DMS114 treated with DMSO at 0.1 percent for 48 hours (cell line): ENCODE measurements around the gene U2AF2.

Experiments used
- DNase-seq: peaks from one replicate; lab custom pipeline; 2025; ENCODE audit not compliant: unreplicated experiment; lab: John Stamatoyannopoulos, UW

The U2AF2 gene

DNA sequence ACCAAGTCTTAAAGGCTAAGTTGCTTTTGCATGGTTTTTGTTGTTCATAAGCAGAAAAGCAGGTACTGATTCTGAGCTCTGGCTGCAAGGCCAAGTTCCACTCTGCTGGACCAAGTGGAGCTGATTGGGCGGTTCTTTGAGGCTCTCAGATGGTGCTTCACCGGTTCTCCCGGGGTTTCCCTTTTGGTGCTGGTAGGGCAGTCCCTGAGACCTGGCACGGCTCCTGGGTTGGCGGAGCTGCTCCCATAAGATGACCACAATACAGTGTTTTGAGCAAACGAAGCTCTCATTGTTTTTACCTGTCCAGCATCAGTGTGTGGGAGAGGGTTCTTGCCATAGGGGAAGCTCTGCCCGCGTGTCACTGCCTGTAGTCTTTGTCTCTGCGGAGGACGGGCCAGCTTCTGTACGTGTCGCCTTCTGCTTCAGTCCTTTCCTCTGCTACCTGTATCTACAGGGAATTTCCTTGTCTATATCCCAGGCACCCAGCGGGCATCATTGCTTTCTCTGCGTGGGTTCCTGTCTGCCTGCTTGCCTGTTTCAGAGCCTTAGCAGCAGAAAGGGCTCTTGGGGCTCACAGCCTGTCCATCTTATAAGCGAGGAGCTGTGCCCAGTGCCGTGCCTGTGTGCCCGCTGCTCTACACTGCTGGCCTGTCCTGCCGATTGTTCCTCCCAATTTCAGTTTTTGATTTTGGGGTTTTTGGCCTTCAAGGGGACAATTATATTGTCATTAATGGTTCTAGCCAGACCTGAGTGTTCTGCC lies 2.3 kb downstream of the U2AF2 start:
- no peak for DNase-seq

- DNase-seq = no peak
Measured at GRCh38 chr19:55658846-55659459, 4.1 kb downstream of the U2AF2 start.

DNA sequence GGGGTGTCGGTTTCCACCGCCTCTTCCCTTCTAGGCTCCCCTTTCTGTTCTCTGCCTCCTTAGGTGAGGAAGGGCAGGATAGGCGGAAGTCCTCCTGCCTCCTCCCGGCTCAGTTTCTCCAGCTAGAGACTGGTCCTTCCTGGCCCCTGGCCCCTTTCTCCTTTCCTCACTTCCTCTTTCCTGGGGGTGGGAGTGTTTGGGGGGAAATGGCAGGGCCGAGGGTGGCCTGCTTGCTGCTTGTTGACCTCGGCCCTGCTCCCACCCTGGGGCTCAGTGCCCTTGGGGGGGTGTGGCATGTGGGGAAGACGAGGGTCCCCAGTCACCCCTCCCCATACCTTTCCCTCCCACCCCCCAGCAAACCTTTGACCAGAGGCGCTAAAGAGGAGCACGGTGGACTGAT lies 5.0 kb downstream of the U2AF2 start:
- no peak for DNase-seq

DNA sequence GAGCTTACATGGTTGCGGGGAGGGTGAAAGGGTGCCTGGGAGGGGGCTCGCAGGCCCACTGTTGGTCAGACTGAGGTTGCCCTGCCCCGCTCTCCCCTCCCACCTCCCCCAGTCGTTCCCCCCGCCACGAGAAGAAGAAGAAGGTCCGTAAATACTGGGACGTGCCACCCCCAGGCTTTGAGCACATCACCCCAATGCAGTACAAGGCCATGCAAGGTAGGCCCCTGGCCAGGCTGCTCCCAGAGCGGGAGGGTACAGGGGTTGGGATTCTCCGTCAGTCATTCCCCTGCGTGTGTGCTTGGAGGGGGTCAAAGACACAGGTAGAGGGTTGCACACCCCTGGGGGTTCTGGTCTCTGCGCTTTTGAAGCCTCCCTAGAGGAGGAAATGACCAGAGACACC lies 5.6 kb downstream of the U2AF2 start:
- DNase-seq = no peak

DNA sequence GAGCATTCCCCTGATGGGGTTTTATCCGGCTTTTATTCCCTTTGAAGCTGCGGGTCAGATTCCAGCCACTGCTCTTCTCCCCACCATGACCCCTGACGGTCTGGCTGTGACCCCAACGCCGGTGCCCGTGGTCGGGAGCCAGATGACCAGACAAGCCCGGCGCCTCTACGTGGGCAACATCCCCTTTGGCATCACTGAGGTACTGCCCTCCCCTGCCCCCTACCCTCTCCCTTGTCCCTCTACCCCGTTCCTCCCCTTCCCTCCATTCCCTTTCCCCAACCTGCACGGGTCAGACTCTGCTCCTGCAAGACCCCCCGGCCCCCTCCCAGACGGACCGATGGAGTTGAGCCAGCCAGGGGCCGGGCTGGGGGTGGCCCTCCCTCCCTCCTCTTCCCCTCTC lies 6.2 kb downstream of the U2AF2 start:
- DNase-seq = no peak

DNA sequence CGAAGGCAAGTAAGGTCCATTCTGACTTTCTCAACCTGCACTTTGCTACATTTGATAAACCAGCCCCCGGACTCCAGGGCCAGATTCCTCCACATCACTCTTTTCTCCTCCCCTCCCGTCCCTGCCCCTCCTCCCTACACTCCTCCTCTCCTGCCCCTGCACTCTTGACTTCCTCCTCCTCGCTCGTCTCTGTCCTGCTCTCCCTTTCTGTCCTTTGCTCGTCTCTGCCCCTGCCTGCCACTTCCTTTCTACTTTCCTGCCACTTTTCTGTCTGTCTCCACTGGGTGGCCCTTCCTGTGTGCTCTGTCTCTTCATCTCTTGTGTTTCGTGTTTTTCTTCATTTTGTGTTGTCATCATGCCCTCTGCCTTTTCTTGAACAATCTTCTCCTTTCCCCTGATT lies 7.0 kb downstream of the U2AF2 start:
- DNase-seq = no peak

DNA sequence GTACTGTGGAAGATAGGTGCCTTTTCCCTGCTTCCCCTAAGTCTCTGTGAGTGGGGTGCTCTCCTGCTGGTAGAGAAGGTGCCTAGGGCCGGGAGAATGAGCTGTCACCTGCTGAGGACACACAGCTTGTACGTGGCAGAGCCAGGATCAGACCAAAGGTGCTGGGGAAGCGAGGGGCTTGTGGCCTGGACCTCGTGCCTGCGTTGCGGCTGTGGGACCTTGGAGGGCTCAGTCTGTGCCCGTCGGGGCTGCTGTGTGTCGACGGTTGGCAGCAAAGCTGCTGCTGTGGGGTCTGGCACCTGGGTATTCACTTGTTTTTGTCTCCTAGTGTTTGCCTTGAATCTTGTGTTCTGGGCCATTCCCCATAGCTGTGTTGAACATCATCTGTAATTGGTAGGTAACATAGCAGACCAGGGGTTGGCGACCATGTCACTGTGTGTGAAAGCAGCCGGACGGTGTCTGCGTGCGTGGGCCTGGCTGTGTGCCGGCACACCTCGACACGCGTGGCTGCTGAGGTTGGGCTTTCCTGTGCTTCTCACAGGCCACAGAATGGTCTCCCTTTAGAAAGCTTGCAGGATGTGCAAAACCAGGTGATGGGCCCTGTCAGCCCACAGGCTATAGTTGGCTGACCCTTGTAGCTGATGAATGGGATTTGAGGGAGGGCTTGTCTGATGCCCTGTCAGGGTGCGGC lies 9.2 kb downstream of the U2AF2 start:
- DNase-seq = no peak

DNA sequence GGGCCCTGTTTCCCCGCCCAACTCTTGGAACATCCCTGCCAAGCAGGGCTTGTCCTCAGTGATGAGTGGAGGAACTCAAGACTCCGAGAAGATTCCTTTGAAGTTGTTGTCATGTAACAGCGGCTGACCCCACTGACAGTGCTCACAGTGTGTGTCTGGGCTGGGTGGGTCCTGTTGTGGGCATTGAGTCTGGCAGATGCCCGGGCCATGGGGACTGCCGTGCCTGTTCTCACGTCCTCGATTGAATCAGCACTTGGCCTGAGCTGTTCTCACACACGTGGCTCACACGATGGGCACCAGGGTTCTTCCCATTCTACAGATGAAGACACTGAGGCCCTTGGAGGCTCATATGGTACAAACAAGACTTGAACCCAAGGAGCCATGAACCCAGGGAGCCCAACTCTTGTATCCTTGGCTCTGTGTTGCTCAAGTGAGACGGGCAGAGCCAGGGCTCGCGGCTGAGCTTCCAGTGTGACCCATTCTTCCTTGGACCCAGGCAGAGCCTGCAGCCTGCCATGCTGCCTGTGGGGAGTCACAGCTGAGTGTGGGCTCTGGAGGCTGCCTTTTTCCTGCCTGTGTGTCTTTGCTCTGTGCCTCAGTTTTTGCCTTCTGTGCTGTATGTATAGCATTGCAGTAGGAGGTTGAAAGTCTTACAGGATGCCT lies 11.6 kb downstream of the U2AF2 start:
- no peak for DNase-seq

- no peak for DNase-seq
Measured at GRCh38 chr19:55667006-55667381, 12.2 kb downstream of the U2AF2 start.

GRCh38 chr19:55667511-55667910 lies 12.7 kb downstream of the U2AF2 start:
- no peak for DNase-seq

GRCh38 chr19:55667958-55668357 lies 13.1 kb downstream of the U2AF2 start:
- DNase-seq = no peak

DNA sequence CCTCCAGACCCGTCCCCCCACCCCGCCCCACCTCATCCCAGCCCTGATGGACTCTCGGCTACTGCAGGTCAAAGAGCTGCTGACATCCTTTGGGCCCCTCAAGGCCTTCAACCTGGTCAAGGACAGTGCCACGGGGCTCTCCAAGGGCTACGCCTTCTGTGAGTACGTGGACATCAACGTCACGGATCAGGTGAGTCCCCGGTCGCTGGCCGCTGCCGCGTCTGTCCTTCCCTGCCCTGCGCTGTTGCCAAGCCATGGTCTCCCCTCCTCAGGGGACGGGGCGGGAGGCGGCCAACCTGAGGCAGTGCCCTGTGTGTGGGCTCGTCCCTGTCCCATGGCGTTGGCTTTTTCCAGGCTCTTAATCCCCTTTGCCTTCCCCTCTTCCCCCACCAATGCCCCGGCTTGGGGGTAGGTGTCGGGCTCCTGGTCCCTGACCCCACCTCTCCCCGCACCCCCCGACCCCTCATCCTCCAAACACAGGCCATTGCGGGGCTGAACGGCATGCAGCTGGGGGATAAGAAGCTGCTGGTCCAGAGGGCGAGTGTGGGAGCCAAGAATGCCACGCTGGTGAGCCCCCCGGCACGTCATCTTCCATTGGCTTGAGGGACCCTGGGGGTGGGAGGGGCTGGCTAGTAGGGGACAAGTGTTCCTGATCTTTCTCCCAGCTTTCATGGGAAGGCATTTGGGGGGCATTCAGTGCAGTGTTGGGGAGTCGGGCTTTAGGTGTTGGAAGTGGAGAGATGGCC lies 13.9 kb downstream of the U2AF2 start:
- no peak for DNase-seq

DNA sequence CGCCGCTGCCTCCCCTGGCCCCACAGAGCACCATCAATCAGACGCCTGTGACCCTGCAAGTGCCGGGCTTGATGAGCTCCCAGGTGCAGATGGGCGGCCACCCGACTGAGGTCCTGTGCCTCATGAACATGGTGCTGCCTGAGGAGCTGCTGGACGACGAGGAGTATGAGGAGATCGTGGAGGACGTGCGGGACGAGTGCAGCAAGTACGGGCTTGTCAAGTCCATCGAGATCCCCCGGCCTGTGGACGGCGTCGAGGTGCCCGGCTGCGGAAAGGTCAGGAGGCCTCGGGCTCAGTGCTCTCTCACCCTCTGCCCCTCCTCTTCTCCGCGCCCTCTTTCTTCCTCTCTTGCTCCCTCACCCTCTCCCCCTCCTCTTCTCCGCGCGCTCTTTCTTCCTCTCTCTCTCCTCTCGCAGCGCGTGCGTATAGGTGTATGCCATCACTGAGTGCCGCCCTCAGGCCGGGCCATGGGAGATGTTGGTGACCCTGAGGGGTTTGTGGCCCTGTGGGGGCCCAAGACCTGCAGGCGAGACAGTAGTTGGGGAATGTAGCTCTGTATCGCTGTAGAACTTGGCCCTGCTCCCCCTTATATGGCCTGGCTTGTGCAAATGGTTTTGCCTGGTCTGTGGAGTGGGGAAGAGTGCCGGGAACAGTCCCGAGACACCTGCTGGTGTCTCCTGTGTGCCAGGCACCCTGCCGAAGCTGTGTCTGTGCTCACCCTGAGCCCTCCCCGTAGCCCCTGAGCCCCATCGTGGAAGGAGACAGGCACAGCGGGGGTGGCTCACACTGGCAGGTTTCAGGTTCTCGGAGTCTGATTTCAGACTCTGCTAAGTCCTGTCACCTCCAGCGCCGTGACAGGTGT lies 14.8 kb downstream of the U2AF2 start:
- no peak for DNase-seq

- peak; percentile 68 for DNase-seq
Measured at GRCh38 chr19:55670280-55671053, 15.6 kb downstream of the U2AF2 start.

GRCh38 chr19:55671054-55671378 lies 16.2 kb downstream of the U2AF2 start:
- peak; percentile 69 for DNase-seq

- no peak for DNase-seq
Measured at GRCh38 chr19:55672418-55672817, 17.6 kb downstream of the U2AF2 start.

DNA sequence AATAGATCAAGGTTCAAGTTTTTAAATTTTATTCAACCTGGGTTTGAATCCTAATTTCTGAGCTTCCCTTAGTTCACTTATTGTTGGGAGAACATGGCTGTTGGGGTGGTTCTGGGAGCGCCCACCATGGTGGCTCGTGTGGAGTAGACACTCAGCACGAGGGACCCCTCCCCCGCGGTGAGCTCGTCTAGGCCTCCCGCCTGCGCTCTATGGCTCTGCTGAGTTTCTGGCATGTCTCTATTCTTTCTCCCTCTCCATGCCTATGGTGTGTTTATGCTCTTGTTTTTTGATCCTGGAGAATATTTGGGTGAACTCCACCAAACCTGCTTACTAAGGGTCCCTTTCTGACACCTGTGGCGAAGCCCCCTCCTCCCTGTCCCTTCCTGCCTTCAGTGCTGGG lies 18.6 kb downstream of the U2AF2 start:
- peak; percentile 74 for DNase-seq

GRCh38 chr19:55673889-55674288 lies 19.1 kb downstream of the U2AF2 start:
- no peak for DNase-seq

- DNase-seq = no peak
Measured at GRCh38 chr19:55674459-55674840, 19.6 kb downstream of the U2AF2 start.
